Eye (tissue), 1 donor: Measurements from ENCODE around the gene CNN3.

Experiments used
- DNase-seq: peaks from one replicate; pipeline ENCODE4 v3.0.0-alpha.2; 2015

Gene CNN3

DNA sequence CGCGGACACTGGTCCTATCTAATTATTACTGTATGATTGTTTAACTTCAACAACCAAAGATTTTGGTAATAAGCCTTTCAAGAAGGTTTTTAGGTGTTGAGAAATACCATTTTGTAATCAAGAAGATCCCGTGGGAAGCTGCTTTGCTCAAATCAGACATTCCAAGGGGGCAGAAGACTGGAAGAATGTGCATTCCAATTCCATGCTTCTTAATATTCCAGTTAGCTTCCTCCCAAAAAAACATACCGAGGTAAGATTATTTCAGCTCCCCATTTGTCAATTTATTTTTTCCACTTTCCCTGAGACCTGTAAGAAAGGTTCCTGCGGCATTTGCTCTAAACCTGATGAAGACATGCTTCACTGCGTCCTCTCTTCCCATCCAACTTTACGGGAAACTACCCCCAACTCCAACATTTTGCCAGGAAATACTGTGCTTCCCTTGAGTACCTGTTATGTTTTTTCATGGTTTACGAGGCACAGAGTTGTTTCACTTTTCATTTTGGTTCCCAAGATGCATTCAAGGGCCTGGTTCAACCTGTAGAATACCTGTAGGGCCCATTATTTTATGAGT lies 4.1 kb downstream of the CNN3 start:
- DNase-seq, result peak; percentile 57

DNA sequence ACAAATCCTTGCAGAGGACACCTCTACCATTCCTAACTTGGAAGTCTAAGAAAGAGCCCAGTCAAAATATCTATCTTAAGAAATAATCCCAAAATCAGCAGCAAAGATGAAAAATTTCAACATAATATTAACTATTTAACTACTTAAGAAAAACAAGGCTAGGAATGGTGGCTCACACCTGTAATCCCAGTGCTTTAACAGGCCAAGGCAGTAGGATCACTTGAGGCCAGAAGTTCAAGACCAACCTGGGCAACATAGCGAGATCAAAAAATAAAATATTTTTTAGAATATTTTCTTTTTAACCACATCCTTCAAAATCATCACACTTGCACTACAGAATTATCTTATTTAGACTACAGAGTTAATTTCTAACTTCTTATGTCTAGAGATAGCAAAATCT lies 4.9 kb downstream of the CNN3 start:
- DNase-seq, result no peak

DNA sequence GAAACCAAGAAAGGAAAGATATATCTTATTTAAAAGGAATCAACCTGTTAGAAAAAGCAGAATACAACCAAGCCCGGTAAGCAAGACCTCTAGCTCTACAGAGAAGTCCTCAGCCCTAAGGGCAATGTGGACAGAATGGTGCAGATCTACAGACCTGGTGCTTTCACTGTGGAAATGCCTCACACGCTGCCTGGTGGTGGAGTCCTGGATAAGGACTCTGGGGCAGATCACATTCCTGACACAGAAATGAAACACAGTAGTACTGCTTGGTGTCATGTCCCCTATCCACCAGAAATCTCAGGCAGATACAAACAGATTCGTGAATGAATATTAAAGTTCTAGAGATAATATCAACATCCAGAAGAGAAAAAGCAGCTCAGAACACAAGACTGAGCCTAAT lies 6.8 kb downstream of the CNN3 start:
- DNase-seq, result no peak

DNA sequence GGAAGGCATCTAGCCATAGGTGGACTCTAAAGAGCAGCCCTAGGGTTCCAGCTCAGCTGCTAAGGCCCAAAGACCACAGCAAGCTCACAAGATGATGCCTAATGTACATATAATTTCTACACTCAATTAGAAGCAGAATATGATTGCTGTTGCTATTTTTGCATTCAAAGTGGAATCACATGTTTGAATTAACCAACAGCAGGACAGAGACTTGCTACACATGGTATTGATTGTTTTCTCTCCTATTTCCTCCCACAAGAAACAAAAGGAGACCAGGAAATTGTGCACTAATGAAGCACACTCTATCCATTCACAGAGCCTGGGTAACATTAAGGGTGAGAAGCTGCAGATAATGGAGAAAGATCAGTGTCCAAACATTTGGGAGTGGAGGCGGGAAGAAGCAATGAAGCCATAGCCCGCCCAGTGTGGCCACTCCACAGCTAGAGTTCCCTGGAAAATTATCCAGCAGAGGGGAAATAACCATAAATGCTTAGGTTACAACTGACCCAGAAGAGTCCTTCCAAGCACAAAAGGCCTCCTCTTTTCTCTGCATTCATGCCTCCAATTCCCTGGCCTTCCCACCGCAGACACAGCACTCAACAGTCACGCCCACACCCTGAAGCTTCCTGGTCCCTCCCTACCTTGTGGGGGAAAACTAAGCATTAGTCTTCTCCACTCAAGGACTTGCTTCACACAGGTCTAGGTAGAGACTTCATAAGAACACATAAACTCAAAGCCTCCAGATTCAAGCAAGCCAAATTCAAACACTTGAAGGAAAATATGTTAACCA lies 7.5 kb downstream of the CNN3 start:
- peak; percentile 29 for DNase-seq

DNA sequence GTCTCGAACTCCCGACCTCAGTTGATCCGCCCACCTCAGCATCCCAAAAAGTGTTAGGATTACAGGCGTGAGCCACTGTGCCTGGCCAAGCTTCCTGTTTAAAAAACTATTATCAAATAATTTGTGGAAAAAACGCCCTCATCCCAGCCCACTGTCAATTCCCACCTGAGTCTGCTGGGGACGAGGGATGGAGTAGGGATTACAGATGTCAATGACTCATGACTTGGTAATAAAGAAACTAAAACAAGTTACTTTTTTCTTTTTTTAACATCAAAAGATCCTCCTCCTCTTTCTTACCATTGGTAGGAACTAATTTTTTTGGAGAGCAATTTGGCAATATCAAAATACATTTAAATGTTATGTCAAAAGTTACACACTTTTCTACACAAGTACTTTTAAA lies 9.7 kb downstream of the CNN3 start:
- no peak for DNase-seq

DNA sequence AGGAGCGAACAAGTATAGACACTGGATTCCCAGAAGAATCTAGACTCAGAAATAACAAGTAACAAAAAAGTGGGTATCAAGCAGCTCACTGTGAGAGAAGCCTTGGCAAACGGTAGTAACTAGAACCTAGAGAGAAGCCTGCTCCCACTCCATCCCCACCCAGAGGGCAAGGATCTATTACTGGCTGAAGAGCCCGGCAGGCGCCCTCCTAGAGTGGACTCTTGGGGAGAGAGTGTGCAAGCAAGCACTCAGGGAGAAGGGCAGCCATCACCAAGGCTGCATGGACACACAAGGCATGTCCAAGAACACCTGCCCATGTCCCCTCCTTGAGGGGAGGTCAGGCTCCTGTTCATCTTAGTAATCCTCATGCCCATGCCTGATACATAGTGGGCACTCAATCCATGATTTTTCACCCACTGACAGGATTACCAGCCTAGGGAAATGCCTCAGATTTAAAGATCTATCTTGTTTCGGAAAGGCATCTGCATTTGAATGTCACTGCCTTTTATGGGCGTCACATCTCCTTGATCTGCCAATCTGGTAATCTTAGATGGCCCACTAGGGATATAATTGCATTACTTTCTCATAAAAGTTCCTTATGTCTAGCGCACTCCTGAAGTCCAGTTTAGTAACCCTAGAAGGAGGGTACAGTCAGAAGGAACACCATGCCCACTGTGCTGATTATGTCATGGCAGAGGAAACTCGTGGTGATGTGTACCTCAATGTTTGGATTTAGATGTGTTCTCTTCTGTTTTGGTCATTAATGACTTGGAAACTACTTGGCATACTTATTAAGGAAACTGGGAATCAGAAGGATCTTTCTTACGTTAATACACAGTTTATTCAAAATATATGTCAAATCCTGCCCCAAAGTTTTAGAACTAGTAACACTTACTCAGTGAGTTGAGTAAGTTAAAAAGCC lies 14.4 kb downstream of the CNN3 start:
- DNase-seq, result no peak

DNA sequence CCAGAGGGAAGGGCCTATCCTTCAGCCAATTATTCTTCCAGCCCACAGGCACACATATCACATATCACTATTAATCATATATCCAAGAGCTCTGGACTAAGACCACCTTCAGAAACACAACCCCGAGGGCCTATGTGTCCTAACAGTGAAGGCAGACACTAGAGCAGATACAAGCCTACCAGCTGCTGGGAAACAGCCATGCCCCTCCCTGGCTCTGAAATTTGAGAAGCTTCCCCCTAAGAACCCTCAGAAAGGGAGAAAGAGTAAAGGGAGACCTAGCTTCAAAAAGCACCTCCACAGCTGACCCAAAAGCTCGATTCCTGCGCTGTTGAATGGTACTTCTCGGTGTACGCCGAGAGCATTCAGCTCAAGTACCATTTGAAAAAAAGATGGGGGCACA lies 17.4 kb downstream of the CNN3 start:
- no peak for DNase-seq

DNA sequence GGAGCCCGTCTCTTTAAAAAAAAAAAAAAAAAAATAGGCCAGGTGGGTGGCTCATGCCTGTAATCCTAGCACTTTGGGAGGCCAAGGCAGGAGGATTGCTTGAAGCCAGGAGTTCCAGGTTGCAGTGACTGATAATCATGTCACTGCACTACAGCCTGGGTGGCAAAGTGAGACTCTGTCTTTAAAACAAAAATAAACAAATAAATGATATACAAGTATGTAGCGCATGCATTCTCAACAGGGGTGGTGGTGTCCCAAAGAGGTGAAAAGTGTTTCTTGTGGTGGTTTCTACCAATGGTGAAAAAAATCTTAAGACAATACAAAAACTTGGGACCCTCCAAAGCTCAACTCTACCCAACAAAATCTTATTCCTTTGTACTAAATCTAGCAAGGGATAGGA lies 17.9 kb downstream of the CNN3 start:
- no peak for DNase-seq

DNA sequence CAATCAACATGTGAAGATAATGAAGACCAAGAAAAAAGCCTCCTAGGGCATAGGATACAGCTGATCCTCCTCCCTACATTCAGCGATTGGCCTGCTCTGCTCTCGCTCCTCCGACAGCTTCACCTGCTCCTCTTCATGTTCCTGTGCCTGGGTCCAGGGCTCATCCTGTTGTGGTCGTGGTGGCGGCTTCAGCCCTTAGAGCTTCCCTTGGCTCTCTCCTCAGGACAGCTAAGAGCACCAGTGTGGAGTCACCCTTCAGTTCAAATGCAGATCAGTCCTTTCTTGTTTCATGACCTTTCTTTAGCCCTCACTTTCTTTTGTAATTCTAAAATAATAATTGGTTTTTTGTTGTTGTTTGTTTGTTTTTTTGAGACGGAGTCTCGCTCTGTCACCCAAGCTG lies 18.7 kb downstream of the CNN3 start:
- DNase-seq, result no peak

DNA sequence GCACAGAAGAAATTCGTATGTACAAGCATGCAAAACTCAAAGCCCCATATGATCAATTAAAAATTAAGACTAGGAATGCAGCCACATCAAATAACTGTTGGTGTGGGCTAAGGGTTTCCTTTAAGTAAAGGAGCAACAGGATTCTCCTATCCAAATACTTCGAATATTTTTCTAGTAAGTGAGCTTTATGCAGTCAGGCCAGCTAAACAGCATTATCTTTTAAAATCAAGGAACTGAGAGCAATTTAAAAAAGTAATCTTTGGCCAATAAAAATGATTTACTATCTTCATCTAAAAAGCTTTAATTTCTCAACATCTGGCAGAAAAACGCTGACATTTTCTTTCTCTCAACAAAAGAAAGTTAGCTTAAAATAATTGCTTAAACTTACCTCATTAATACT lies 19.8 kb downstream of the CNN3 start:
- DNase-seq, result no peak

DNA sequence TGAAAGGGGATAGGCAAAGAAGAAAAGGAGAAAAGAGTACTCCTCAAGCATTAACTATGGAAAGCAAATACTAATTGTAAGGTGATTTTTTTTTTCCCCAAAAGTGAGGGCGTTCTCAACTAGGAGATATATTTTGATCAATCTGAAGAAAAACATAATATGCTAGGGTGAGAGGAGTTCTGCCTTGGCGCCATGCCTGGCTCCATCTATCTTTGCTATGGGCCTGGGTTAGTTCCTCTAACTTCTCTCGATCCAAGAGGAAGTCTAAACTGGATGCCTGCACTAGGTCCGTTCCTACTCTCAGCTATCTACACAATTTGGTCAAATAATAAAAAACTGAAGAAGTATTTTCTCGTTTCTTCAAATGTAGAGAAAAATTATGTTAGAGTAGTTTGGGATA lies 20.5 kb downstream of the CNN3 start:
- no peak for DNase-seq

DNA sequence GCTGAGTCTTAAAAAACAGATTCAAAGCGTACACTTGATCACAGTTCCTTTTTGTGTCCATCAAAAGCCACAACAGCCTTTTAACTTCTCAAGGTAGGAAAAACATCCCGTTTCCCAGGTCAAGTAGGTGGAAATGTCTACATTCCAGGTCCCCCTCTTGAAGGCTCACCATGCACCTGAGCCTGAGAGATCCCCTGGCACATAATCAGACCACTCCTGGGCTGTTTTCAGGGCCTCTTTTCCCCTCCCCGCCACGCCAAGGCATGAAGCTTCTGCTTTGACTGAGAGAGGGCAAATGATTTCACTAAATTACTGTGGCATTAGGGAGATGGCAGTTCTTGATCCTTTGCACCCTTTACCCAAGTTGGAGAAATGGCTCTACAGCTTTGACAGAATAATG lies 21.7 kb downstream of the CNN3 start:
- DNase-seq, result no peak

DNA sequence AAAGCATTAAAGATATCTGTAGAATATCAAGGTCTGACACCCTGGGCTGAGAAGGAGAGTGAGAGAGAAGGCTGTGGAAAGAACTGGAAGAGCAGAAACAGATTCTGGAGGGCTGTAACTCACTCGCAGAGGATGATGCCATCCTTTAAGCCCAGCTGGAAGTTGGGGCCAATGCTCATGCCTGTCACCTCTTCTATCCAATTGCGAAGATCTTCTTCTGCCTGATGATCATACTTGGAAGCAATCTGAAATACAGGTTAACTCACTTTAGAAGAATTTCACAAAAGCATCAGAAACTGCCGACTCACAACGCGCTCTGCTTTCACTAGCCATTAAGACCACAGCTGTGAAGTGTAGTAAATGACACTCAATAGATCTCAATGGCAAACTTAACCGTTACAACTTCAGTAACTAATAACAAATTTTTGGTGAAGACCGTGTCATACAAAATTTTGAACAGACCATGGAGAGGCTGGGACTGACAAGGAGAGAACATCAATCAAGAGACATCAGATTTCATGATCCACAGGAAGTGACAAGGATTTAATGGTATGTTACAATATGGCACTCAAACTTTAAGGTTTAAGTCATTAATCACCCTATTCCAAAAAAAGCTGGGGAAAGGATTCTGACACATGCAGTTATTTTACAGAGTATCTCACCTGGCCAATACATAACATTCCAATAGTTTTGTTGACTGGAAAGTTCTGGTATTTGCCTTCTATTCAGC lies 23.5 kb downstream of the CNN3 start:
- no peak for DNase-seq

DNA sequence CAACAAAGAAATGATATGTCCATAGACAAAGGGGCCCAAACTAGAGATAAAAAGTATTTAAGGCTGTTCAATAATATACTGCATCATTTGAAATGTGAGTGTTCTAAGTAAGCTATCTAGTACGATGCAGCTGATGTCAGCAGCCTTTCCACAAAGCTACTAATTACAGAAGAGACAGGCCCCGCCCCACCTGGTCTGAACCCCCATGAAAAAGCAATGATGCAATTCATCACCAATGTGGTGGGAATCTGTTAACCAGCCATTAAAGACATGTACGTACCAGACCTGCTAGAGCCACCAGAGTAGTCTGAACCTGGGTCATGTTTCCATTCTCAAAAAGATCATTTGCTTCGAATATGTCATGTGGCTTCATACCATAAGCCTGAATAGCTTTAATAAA lies 25.1 kb downstream of the CNN3 start:
- no peak for DNase-seq

DNA sequence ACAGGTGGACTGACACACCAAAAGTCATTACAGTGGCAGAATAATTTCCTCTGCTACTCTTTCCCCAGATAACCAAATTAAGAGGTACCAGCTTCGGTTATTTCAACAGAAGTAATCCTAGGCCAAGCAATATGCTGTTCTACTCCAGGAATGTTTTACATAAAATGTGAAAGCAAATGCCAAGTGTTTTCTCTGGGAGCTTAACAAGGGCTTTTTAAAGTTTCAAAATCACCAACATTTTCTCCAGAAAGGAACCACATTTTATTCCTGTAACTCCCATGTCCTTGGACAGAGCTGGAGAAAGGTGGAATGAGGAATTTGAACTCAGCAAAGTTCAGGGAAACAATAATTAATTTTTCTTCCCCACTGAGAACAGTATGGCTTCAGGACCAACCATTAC lies 27.2 kb downstream of the CNN3 start:
- no peak for DNase-seq

DNA sequence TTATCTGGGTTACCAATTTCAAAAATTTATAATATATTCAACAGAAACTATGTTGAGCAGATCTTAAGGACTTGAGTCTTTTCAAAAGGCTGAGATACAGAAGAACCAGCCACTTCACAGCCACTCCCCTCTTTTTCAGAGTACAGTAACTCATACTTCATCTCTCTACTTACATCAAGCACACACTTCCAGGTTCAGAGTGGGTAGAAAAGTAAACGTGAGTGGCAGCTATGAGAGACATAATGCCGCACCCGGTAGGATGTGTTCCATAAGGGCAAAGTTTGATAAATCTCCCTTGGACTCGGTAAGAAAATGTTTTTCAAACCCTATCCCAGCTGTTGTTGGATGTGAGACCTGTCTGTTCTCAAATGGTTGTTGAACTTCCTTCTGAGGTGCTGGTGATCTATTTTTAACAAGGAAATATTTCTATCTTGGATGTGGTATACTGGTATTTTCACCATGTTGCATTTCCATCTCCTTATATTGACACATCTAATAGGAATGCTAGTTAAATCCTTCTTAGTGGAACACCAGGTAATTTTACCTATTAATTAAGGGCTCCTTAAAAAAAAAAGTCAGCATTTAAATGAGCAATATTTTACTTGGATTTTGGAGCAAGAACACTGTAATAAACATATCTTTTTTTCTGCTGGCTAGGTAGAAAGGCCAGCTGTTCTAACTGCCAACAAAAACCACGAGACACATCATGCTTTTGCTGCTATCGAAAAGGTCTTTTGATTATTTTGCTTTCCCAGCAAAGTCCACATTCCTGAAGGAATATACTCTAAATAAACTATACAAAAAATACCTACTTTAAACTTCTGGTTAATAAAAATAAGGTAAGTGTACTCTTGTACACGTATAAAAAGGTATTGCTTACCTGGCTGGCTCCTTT lies 28.2 kb downstream of the CNN3 start:
- no peak for DNase-seq

DNA sequence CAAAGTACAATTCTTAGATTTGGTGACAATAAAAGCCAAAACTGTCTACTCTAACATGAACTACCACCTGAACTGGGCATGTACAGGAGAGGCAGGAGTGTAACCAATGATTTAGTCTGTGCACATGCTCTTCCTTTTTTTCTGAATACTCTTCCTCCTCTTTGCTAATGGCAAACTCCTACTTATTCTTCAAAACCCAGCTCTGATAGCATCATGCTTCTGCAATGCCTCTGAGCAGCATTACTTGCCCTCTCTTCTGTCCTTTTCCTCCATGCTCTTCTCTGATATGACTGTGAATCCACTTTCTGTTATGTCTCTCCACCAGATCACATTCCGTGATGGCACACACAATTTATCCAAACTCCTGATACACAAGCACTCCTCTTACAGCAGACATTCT lies 31.4 kb downstream of the CNN3 start:
- DNase-seq, result no peak

DNA sequence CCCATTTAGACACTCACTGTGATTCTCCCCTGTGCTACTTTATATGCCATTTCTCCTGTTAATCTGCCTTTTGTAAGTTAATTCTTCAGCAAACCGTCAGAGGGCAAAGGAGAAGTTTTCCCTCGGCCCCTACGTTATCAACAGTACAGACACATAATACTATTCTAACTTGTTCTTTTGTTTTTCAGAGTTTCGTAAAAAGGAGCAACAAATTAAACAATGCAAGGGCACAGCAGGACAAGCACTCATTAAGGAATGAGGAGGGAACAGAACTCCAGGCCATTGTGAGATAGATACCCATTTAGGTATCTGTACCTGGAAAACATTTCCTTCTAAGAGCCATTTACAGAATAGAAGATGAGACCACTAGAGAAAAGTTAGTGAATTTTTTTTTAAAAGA lies 32.3 kb downstream of the CNN3 start:
- no peak for DNase-seq

DNA sequence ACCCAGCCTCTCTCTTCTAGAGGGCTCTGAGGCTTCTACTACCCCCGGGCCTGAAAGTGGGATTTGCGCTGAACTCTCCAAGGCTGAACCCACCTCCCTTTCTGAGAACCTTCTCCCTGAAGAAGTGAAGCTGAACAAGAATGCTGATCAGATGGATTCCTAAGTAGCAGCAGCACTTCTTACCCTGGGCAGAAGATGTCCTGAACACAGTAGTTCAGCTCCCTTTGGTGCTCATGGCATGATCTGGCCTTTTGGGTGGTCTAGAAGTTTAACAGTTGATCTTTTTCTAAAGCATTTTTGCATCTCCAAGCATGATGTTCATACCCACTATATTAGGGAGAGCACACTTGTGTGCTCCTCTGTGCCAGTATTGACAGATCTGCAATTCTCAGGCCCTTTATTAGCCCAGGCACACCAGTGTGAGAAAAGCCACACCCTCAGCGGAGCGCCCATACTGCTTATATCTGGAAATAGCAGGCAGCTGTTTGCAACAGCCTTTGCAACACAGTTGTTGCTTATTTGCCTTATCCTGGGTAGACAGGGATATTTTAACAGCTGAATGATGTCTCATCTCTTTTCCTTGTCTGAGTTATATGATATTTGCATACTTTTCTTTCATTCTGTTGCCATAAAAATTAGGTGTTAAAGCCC lies 34.2 kb downstream of the CNN3 start:
- no peak for DNase-seq

DNA sequence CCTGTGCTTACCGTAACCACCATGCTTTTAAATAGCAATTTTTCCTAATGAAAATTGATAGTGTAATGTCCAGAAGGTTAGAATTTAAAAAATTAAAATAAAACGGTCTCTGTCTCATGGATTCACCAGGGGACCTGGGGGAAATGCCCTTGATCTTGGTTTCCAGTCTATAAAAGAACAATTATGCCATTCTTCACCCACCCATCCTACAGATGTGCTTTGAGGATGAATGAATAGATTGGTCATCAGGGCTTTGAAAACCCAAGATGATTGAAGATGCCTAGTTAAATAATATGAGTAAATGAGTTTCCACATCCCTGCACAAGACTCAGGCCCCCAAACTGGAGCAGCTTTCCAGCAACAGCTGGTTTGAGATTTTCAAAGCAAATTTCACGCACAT lies 38.7 kb downstream of the CNN3 start:
- DNase-seq, result no peak

DNA sequence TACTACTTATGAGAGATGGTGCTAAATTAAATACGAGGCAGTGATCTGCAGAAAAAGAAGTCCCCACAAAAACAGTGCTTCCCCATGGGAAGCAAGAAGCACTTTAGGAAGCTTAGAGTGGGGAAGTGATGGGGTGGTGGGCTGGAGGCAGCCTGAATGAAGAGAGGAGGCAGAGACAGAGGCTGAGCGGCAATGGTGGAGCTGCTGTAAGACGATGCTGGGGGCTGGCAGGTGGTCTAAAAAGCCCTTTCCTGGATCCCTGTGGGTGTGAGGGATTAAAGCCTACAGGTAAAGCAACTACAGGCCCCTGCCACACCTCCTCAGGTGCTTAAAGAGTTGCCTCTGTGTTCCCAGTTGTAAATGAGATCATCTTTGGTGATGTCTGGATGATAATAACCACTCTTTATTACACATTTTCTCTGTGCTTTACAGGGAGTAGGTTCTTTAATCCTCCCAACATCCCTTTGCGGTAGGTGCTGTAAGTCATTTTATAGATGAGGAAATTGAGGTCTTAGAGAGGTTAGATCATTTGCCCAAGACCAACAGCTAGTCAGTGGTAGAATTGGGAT lies 39.2 kb downstream of the CNN3 start:
- no peak for DNase-seq
